ENCODE measurements around the gene FAM222B.

DNA sequence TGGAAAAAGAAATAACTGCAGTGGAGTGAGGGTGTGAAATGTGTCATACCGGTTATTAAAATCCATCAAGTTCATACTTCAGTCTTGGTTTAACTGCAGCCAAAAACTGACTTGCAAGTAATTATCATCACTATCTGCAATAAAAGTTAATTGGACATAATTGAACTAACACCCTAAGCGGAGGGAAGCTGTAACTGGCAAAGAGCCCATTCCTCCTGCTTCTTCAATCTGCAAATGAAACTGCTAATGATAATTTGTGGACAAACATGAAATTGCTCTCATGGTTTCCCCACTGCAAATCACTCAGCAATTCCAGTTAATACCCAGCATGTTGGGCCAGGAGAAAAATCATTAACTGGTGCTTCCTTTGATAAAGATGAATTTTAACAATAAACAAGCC is 46.5 kb downstream of the FAM222B start:
- TF ChIP-seq GRHL2 (CRISPR knock-in tag; IDR thresholded peaks at IDR 0.05; ENCODE audit: insufficient replicate concordance, severe bottlenecking) (no peak), ZNF263 (CRISPR knock-in tag; IDR thresholded peaks at IDR 0.05; ENCODE audit: low read depth) (no peak)

Measured in WTC11 (cell line).